Lower leg skin (tissue), 4 donors: ENCODE data around the gene KRTAP9-6. TPM values are rescaled to one million over a fixed set of nuclear protein-coding genes. Genes with fewer than 3 reads are reported as not detected.

Experiments used
- DNase-seq, 2 donors: peaks; one replicate each; pipeline ENCODE4 v3.0.0-alpha.2; 2019; ENCODE audit warnings: low spot score in 2 of 2
- H3K4me3 ChIP-seq: fragments of 200-600 bp; sonication (generic); 2 replicates; pipeline ENCODE4 v1.5.1; 2017; ENCODE audit warnings: mild to moderate bottlenecking, low read depth; ENCODE audit not compliant: poor library complexity, severe bottlenecking
- POLR2A ChIP-seq, 2 donors: fragments of 450-650 bp; IDR thresholded peaks; one replicate each; pipeline ENCODE4 v1.6.1; 2016 to 2017; ENCODE audit warnings: antibody characterized with exemption in 2 of 2, mild to moderate bottlenecking in 1 of 2, moderate library complexity in 1 of 2
- WGBS, 2 donors: methylation state at CpG; one replicate each; pipeline ENCODE4 v1.1.5; 2018; 5-methylcytosine and 5-hydroxymethylcytosine counted together
- intact Hi-C: fragments of 100-400 bp; cut with DNase I; formaldehyde crosslinking; loops from one replicate; pipeline ENCODE4 v1.15.0; 2023; ENCODE audit warnings: low total_unique reads
- total RNA-seq, 4 donors: library from RNA; depleted of rRNA; stranded (reverse); fragments of >200 nt; gene quantifications; one replicate each; pipeline ENCODE4 v1.1.0, GENCODE V29; 2016

The KRTAP9-6 gene
- total RNA-seq, 4 donors from 2014 or later = 0.38 to 0.62 TPM; not detected in 2

DNA sequence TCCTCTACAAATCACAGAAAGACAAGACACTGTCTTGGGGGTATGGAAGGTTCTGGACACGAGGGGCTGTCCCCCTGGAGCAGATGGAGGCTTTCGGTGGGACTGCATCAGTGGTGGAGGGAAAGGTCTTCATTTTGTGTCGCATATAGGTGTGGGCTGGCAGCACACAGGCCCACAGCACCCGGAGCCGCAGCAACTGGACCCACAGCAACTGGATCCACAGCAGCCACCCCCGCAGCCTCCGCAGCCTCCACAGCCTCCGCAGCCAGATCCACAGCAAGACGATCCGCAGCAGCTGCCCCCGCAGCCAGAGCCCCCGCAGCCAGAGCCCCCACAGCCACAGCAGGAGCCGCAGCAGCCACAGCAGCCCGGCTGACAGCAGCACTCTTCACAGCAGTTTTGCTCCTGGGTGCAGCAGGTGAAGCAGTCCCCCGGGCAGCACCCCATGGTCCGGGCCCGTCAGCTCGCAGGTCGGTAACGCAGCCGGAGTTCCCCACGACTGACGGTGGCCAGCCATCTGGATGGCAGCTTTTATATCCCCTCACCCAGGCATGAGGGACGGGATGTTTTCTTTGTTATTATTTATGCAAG is 50.1 kb downstream of the KRTAP9-6 start, which contains the start of gene KRTAP17-1:
Gene KRTAP17-1 (minus strand): TSS at position 507 of the 591 bp plus-strand sequence. CDS start 60 bp downstream, at position 447.
- DNase-seq = peak in 1 of 2 donors; percentile 76
- intact Hi-C loops = no loop called here
- no peak within 1 kb of the TSS for H3K4me3 ChIP-seq
- TF ChIP-seq POLR2A (IDR thresholded peaks at IDR 0.05) = no peak
- 80 to 84% methylated on average over 18 to 24 of the region's 24 CpGs for WGBS, 2 donors

Other genes with a start within 250 kb of the KRTAP9-6 start
- 100 to 1,000 TPM in 1 of 4 donors, 10 to 100 TPM in 1, under 1 TPM in 1, not detected in 1; 0.22 to 168 (median 10.9) TPM for gene KRTAP1-5, start 238.2 kb upstream of the KRTAP9-6 start, total RNA-seq
- 1 to 10 TPM in 1 of 4 donors, not detected in 3; 4.2 TPM for gene KRTAP1-4, start 235.2 kb upstream of the KRTAP9-6 start, total RNA-seq
- 100 to 1,000 TPM in 1 of 4 donors, 1 to 10 TPM in 1, not detected in 2; 1.6 to 107 TPM for gene KRTAP1-3, start 230.5 kb upstream of the KRTAP9-6 start, total RNA-seq
- gene KRTAP1-1, start 223.9 kb upstream of the KRTAP9-6 start, total RNA-seq = 100 to 1,000 TPM in 1 of 4 donors, 1 to 10 TPM in 1, under 1 TPM in 1, not detected in 1; 0.32 to 195 (median 5.1) TPM
- gene KRTAP2-1, start 218.1 kb upstream of the KRTAP9-6 start, total RNA-seq = 10 to 100 TPM in 1 of 4 donors, 1 to 10 TPM in 1, not detected in 2; 7.0 to 83.9 TPM
- gene KRTAP2-2, start 210.1 kb upstream of the KRTAP9-6 start, total RNA-seq = 10 to 100 TPM in 1 of 4 donors, 1 to 10 TPM in 1, not detected in 2; 3.6 to 58.7 TPM
- 10 to 100 TPM in 1 of 4 donors, 1 to 10 TPM in 1, not detected in 2; 3.9 to 12.8 TPM for gene KRTAP2-3, start 205.3 kb upstream of the KRTAP9-6 start, total RNA-seq
- gene KRTAP2-4, start 199.5 kb upstream of the KRTAP9-6 start, total RNA-seq = 10 to 100 TPM in 1 of 4 donors, not detected in 3; 61.4 TPM
- gene KRTAP4-7, start 181.2 kb upstream of the KRTAP9-6 start, total RNA-seq = 10 to 100 TPM in 1 of 4 donors, 1 to 10 TPM in 1, under 1 TPM in 1, not detected in 1; 0.54 to 73.1 (median 2.4) TPM
- 10 to 100 TPM in 1 of 4 donors, not detected in 3; 27.3 TPM for gene KRTAP4-8, start 167.2 kb upstream of the KRTAP9-6 start, total RNA-seq
- not detected for gene KRTAP4-16, start 163.2 kb upstream of the KRTAP9-6 start, total RNA-seq
- gene KRTAP4-9, start 160.0 kb upstream of the KRTAP9-6 start, total RNA-seq = 10 to 100 TPM in 1 of 4 donors, 1 to 10 TPM in 1, under 1 TPM in 1, not detected in 1; 0.44 to 73.5 (median 2.6) TPM
- gene KRTAP4-11, start 147.0 kb upstream of the KRTAP9-6 start, total RNA-seq = 10 to 100 TPM in 1 of 4 donors, under 1 TPM in 1, not detected in 2; 0.89 to 20.6 TPM
- gene KRTAP4-12, start 141.2 kb upstream of the KRTAP9-6 start, total RNA-seq = 10 to 100 TPM in 1 of 4 donors, not detected in 3; 57.0 TPM
- gene KRTAP4-6, start 124.8 kb upstream of the KRTAP9-6 start, total RNA-seq = 10 to 100 TPM in 1 of 4 donors, under 1 TPM in 1, not detected in 2; 0.25 to 54.3 TPM
- 10 to 100 TPM in 1 of 4 donors, under 1 TPM in 1, not detected in 2; 0.34 to 14.9 TPM for gene KRTAP4-5, start 115.6 kb upstream of the KRTAP9-6 start, total RNA-seq
- 100 to 1,000 TPM in 1 of 4 donors, under 1 TPM in 1, not detected in 2; 0.84 to 102 TPM for gene KRTAP4-4, start 104.6 kb upstream of the KRTAP9-6 start, total RNA-seq
- gene KRTAP4-3, start 97.2 kb upstream of the KRTAP9-6 start, total RNA-seq = 10 to 100 TPM in 1 of 4 donors, 1 to 10 TPM in 1, not detected in 2; 1.2 to 54.0 TPM
- gene KRTAP4-2, start 87.2 kb upstream of the KRTAP9-6 start, total RNA-seq = 10 to 100 TPM in 1 of 4 donors, 1 to 10 TPM in 1, not detected in 2; 5.0 to 75.4 TPM
- gene KRTAP4-1, start 80.5 kb upstream of the KRTAP9-6 start, total RNA-seq = 10 to 100 TPM in 1 of 4 donors, 1 to 10 TPM in 1, not detected in 2; 2.1 to 66.2 TPM
- under 1 TPM in 1 of 4 donors, not detected in 3; 0.91 TPM for gene KRTAP9-1, start 75.5 kb upstream of the KRTAP9-6 start, total RNA-seq
- gene KRTAP9-2, start 38.7 kb upstream of the KRTAP9-6 start, total RNA-seq = 100 to 1,000 TPM in 1 of 4 donors, 10 to 100 TPM in 1, not detected in 2; 18.1 to 183 TPM
- gene KRTAP9-3, start 32.9 kb upstream of the KRTAP9-6 start, total RNA-seq = 100 to 1,000 TPM in 1 of 4 donors, 1 to 10 TPM in 1, under 1 TPM in 1, not detected in 1; 0.27 to 218 (median 8.7) TPM
- gene KRTAP9-8, start 27.4 kb upstream of the KRTAP9-6 start, total RNA-seq = 100 to 1,000 TPM in 1 of 4 donors, under 1 TPM in 2, not detected in 1; 0.47 to 120 (median 0.97) TPM
- gene KRTAP9-4, start 15.7 kb upstream of the KRTAP9-6 start, total RNA-seq = 100 to 1,000 TPM in 1 of 4 donors, 1 to 10 TPM in 1, under 1 TPM in 1, not detected in 1; 0.37 to 177 (median 2.1) TPM
- gene KRTAP9-9, start 10.0 kb upstream of the KRTAP9-6 start, total RNA-seq = 10 to 100 TPM in 1 of 4 donors, 1 to 10 TPM in 1, not detected in 2; 2.1 to 94.5 TPM
- 10 to 100 TPM in 1 of 4 donors, under 1 TPM in 1, not detected in 2; 0.51 to 17.1 TPM for gene KRTAP9-7, start 10.3 kb downstream of the KRTAP9-6 start, total RNA-seq
- 1 to 10 TPM in 1 of 4 donors, not detected in 3; 2.5 TPM for gene KRTAP29-1, start 37.5 kb downstream of the KRTAP9-6 start, total RNA-seq
- gene KRTAP16-1, start 43.9 kb downstream of the KRTAP9-6 start, total RNA-seq = 1 to 10 TPM in 1 of 4 donors, not detected in 3; 5.9 TPM
- gene KRTAP17-1, start 50.3 kb downstream of the KRTAP9-6 start, total RNA-seq = 10 to 100 TPM in 1 of 4 donors, 1 to 10 TPM in 1, not detected in 2; 1.3 to 38.6 TPM
- gene KRT33A, start 85.5 kb downstream of the KRTAP9-6 start, total RNA-seq = 10 to 100 TPM in 2 of 4 donors, under 1 TPM in 1, not detected in 1; 0.25 to 73.9 (median 11.0) TPM
- 100 to 1,000 TPM in 1 of 4 donors, 1 to 10 TPM in 1, under 1 TPM in 1, not detected in 1; 0.25 to 117 (median 4.4) TPM for gene KRT33B, start 104.4 kb downstream of the KRTAP9-6 start, total RNA-seq
- gene KRT34, start 116.9 kb downstream of the KRTAP9-6 start, total RNA-seq = 100 to 1,000 TPM in 1 of 4 donors, 10 to 100 TPM in 1, 1 to 10 TPM in 1, under 1 TPM in 1; 0.72 to 143 (median 6.3) TPM
- gene KRT31, start 132.2 kb downstream of the KRTAP9-6 start, total RNA-seq = 100 to 1,000 TPM in 1 of 4 donors, 10 to 100 TPM in 3; 15.9 to 197 (median 24.1) TPM
- not detected for gene KRT37, start 159.2 kb downstream of the KRTAP9-6 start, total RNA-seq
- 1 to 10 TPM in 2 of 4 donors, not detected in 2; 1.3 to 1.8 TPM for gene KRT38, start 175.6 kb downstream of the KRTAP9-6 start, total RNA-seq
- gene KRT32, start 202.0 kb downstream of the KRTAP9-6 start, total RNA-seq = 10 to 100 TPM in 1 of 4 donors, under 1 TPM in 1, not detected in 2; 0.46 to 11.6 TPM
- gene KRT35, start 215.8 kb downstream of the KRTAP9-6 start, total RNA-seq = under 1 TPM in 1 of 4 donors, not detected in 3; 0.84 TPM
- under 1 TPM in 1 of 4 donors, not detected in 3; 0.97 TPM for gene KRT36, start 224.5 kb downstream of the KRTAP9-6 start, total RNA-seq
- gene KRT13, start 240.2 kb downstream of the KRTAP9-6 start, total RNA-seq = under 1 TPM in 2 of 4 donors, not detected in 2; 0.19 to 0.46 TPM